HTR-8/SVneo (cell line): ENCODE measurements around the gene PIP5K1B.

Experiments
- DNase-seq: peaks from one replicate; pipeline ENCODE4 v3.0.0; 2011; ENCODE audit warnings: low spot score, mixed read lengths; ENCODE audit not compliant: insufficient read length
- FAIRE-seq: peaks from 2 replicates; lab custom pipeline; 2011; peaks lifted over from hg19 to GRCh38; lab: Jason Lieb, UNC

PIP5K1B gene

DNA sequence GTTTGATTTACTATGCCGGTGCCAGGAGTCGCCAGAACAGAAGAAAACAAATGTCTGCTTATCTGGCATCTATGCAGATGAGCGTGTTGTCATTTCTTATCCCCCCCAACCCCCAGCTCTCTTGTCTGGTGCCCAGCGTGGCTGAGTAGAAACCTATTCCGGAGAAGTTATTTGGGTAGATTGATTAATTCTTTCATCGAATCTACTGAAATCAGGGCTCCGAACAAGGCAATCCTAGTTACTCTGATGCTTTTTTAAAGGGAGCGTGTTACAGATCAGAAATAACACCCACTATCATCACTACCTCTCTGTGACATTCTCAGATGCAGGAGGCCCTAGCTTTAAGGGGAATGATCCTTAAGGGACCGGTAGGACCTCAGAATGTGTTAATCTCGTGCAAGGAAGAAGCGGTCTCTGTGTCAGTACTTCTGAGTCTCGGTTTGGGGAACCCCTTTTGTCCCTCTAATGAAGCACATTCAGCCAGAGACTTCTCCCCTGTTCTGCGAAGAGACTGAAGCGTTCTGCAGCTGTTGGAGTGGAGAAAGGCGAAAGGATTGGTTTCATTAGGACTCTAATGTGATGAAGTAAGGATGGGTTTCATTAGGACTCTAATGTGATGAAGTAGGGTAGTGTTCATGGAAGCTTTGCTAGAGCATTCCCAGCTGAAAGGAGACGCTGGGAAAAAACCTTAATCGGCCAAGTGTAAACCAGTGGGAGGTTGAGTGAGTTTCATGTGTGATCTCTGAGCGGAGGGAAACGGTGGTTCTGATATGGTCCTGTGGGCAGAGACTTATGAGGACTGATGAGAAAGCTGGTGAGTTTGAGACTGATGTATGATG is 1.5 kb downstream of the PIP5K1B start:
- DNase-seq = no peak
- FAIRE-seq = no peak

DNA sequence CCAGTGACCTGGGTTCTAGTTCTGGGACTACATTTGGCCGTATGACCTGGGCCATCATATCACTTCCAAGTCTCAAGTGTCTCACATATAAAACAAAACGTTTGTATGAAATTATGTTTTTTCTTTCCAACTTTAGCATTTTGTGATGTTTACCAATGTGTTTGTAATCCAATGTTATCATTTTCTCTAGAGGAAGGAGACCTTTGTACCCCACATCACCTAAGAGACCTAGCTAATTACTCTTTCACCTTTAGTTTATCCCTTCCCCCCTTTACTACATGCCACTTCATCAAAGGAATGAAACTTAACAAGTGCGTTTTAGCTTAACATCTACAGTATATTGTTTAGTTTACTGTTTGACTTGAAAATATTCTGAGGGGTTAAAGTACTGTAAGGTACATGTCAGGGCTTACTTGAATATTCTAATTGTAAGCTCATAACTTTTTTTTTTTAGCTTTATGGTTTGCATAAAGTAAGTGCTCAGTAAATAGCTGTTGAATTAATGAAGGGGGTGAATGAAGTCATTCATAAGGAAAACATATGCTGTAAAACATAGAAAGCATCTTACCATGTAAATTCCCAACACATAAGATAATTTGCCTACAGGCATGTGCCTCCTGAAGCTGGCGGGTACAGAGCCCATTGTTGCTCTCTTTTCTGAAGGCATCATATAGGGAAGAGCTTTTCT is 2.9 kb downstream of the PIP5K1B start:
- FAIRE-seq (no peak), DNase-seq (no peak)

GRCh38 chr9:68708513-68708912 is 3.5 kb downstream of the PIP5K1B start:
- FAIRE-seq = no peak
- DNase-seq = no peak

- DNase-seq = no peak
- no peak for FAIRE-seq
Measured at GRCh38 chr9:68709291-68710110, 4.5 kb downstream of the PIP5K1B start.

- no peak for FAIRE-seq
- DNase-seq = no peak
Measured at GRCh38 chr9:68710111-68710471, 5.1 kb downstream of the PIP5K1B start.

GRCh38 chr9:68711281-68711680 is 6.2 kb downstream of the PIP5K1B start:
- no peak for DNase-seq
- FAIRE-seq = no peak

DNA sequence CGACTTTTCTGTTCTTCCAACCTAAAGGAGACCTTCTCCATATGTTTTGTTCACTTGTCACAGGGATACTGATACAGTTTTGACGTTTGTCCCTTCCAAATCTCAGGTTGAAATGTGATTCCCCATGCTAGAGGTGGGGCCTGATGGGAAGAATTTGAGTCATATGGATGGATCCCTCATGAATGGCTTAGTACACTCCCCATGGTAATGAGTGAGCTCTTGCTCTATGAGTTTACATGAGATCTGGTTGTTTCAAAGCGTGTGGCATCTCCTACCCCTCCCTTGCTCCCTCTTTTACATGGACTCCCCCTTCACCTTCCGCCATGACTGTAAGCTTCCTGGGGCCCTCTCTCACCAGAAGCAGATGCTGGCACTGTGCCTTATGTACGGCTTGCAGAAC is 6.9 kb downstream of the PIP5K1B start:
- DNase-seq (no peak), FAIRE-seq (no peak)

DNA sequence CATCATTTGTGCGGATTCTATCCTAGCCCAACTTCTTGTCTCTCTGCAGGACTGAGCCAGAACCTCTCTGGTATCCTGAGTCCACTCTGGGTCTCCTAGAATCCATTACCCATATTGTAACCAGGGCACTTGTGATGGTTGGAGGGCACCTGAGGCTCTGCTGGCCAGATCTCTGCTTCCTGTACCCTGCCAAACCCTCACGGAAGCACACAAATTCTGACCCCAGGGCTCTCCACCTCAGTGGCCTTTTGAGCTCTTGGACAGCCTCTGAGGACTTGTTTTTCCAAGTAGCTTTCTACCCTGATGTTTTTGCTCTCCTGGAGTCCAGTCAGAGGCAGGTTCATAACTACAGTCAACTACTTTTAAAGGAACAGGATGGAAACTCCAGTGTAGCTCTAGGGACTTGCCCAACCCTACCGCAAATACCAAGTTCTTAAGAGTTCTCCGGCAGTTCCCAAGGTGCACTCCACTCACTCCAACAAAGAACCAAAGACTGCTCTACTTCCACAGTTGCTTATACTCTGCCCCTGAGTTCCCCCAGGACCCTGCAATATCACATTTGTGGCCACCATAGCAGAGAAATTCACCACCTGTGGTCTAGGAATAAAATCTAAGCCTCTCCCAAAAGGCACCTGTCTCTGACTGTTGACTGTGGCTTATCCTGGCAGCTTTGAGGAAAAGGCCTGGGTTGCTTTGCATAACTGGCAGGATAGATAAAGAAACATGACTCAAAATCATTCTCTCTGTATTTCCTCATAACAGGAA is 9.6 kb downstream of the PIP5K1B start:
- FAIRE-seq = no peak
- no peak for DNase-seq

DNA sequence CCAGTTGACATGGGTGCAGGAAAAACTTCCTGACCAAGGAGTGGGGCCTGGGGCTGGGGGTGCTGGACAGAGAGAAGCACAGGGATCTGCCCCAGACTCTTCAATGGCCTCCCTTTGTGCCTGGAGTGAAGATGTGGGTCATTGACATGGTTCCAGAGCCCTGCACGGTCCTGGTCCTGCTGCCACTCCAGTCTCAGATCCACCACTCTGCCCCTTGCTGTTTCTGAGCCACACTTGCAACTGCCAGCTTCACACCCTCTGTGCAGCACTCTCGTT is 10.1 kb downstream of the PIP5K1B start:
- DNase-seq (no peak), FAIRE-seq (no peak)

DNA sequence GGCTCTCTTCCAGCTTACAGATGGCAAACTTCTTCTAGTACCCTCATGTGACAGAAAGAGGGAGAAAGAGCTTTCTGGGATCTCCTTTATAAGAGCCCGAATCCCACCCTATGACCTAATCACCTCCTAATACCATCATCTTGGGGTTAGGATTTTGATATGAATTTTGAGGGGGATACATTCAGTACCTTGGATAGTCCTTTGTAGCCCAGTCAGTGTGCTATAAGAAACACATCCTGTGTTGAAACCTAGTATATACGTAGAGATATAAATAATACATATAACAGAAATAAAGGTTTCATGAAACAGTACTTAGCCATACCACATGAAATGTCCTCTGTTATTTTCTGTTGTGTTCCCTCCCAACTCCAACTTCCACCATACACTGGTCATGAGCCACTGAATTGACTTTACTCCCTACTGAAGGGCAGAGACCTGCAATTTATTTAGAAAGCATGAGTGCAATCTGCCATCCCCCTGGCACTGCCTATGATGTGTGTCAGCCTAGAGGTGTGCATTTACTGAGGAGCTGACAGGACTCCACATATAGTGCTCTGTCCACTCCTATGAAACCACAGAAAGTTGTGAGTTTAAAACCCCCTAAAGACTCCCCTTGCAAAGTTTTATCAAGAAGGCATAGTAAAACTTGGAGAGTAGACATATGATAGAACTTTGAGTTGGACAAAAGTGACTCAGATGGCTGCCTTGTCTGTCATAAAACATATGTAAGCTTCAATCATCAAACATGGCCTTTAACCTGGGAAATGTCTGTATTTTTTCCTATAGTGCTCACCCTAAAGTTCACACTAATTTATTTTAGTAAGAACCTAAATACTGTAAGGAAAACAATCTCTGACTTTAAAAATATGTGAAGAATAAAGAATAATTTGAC is 12.8 kb downstream of the PIP5K1B start:
- FAIRE-seq = no peak
- no peak for DNase-seq

- no peak for FAIRE-seq
- DNase-seq = no peak
Measured at GRCh38 chr9:68719847-68720246, 14.8 kb downstream of the PIP5K1B start.

- DNase-seq (no peak), FAIRE-seq (no peak)
Measured at GRCh38 chr9:68720656-68721313, 15.7 kb downstream of the PIP5K1B start.

- no peak for DNase-seq
- no peak for FAIRE-seq
Measured at GRCh38 chr9:68721666-68722330, 16.8 kb downstream of the PIP5K1B start.

DNA sequence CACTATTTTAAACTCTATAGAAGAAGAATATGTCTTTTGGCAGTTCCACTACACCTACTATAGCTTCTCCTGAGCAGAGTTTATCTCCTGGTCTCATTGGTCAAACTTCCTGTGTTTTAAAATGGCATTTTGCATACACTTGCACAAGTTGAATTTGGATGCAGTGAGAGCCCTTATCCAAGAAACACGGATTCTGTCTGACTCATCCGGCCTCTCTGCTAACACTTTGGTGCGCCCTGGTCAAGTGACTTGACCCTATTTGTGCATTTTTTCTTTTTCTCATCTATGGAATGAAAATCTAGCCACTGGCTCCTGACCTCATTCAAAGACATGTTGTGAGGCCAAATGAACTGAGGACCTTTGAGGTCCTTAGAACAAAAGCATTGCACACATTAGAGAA is 20.0 kb downstream of the PIP5K1B start:
- DNase-seq = no peak
- FAIRE-seq = no peak

DNA sequence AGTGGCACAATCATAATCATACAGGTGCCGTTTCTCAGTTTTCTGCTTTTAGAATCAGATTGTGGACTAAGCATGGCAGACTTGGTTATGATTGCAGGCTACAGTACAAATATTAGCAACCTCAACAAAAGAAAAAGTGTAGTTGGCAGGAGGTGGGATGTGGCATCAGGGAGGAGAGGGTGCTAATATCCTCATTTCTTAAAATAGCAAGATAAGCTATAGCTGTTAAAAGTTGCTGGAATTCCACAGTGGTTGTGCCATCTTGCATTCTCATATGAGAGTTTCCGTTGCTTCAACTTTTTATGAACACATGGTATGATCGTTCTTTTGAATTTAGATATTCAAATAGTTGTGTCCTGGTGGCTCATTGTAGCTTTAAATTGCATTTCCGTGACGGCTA is 21.4 kb downstream of the PIP5K1B start:
- no peak for DNase-seq
- no peak for FAIRE-seq

DNA sequence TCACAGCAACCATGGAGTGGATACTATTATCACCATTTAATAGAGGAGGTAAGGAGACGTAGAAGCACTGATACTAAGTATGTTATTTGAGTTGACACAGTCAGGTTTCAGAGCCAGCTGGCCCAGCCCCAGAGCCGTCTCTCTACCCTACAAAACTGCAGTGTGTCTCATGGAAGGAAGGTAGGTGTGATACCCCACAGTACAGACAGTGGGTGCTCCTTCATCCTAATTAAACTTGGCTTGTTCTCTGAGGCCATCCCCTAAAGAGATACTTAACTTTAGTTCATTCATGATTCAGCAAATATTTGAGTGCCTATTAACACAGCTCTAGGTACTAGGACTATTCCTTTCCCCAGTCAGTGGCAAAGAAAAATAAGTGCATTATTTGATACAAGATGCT is 22.6 kb downstream of the PIP5K1B start:
- DNase-seq (no peak), FAIRE-seq (no peak)

DNA sequence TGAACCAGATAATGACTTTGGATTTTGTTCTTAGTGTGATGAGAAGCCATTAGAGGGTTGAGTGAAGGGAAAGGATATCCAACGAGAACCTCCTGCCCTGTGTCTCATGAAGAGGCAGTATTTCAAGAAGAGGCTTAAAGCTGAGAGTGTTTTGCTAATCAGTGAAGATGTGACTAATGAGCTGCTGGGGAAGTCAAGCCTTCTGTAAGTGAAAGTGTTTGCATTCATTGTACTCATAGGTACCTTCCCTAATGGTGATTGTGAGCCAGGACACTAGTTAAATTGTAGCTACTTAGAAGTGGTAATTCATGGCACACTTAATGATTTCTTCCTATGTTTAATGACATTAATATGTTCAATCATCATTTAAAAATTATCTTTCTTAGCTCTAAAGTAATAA is 23.7 kb downstream of the PIP5K1B start:
- FAIRE-seq (no peak), DNase-seq (no peak)

GRCh38 chr9:68730570-68731235 is 25.7 kb downstream of the PIP5K1B start:
- no peak for DNase-seq
- FAIRE-seq = no peak
